ENCODE results near the gene STX18. TPM values are rescaled to one million over a fixed set of nuclear protein-coding genes. Genes with fewer than 3 reads are reported as not detected.

The STX18 gene
- total RNA-seq, 6 experiments from 2014 or later: 11.7 to 18.4 (median 15.8) TPM

- Histone ChIP-seq H3K4me1 (no peaks in the 10 kb centered on the region), H3K36me3 (no peaks in the 10 kb centered on the region), H3K27me3 (no peaks in the 10 kb centered on the region), H3K9me3 (no peaks in the 10 kb centered on the region), H3K4me3 (no peak overlapping the region), H3K27ac (no peak overlapping the region)
- WGBS (ENCODE audit: insufficient coverage, low coverage, low lambda C conversion rate, missing lambda C conversion rate): 41% methylated on average over 4 of the region's 6 CpGs
- ATAC-seq (no peak), DNase-seq (peak in 1 of 3 donors; percentile 35)
- TF ChIP-seq CTCF (IDR thresholded peaks at IDR 0.05) (no peak), POLR2A (IDR thresholded peaks at IDR 0.05) (no peak)
- intact Hi-C loops (cut with DNase I): no loop called here
Measured at GRCh38 chr4:4379540-4380087, 162.2 kb downstream of the STX18 start.

GRCh38 chr4:4377732-4378460 lies 164.0 kb downstream of the STX18 start:
- no peak for ATAC-seq
- H3K9me3 ChIP-seq: no peaks in the 10 kb centered on the region
- intact Hi-C loops (cut with DNase I): no loop called here
- no peak overlapping the region for H3K27ac ChIP-seq
- WGBS (ENCODE audit: insufficient coverage, low coverage, low lambda C conversion rate, missing lambda C conversion rate): 69% methylated on average over 20 of the region's 23 CpGs
- H3K4me3 ChIP-seq: no peak overlapping the region
- TF ChIP-seq CTCF (IDR thresholded peaks at IDR 0.05) (no peak), POLR2A (IDR thresholded peaks at IDR 0.05) (no peak)
- DNase-seq: peak in 1 of 3 donors; percentile 42
- no peaks in the 10 kb centered on the region for H3K36me3 ChIP-seq
- no peaks in the 10 kb centered on the region for H3K4me1 ChIP-seq
- no peaks in the 10 kb centered on the region for H3K27me3 ChIP-seq

- TF ChIP-seq CTCF (IDR thresholded peaks at IDR 0.05) (no peak), POLR2A (IDR thresholded peaks at IDR 0.05) (no peak)
- DNase-seq (peak in 1 of 3 donors; percentile 40), ATAC-seq (no peak)
- H3K4me1 ChIP-seq: no peaks in the 10 kb centered on the region
- no peaks in the 10 kb centered on the region for H3K9me3 ChIP-seq
- no peak overlapping the region for H3K27ac ChIP-seq
- no peaks in the 10 kb centered on the region for H3K36me3 ChIP-seq
- H3K27me3 ChIP-seq: no peaks in the 10 kb centered on the region
- intact Hi-C loops (cut with DNase I): no loop called here
- no peak overlapping the region for H3K4me3 ChIP-seq
- WGBS (ENCODE audit: insufficient coverage, low coverage, low lambda C conversion rate, missing lambda C conversion rate): 48% methylated on average over 3 of the region's 12 CpGs
Measured at GRCh38 chr4:4377191-4377590, 164.7 kb downstream of the STX18 start.

GRCh38 chr4:4376074-4376473 lies 165.8 kb downstream of the STX18 start:
- 63% methylated on average over 3 of the region's 4 CpGs for WGBS (ENCODE audit: insufficient coverage, low coverage, low lambda C conversion rate, missing lambda C conversion rate)
- intact Hi-C loops (cut with DNase I): no loop called here

More at GRCh38 chr4:4376074-4376473, 165.8 kb downstream of the STX18 start:
- Histone ChIP-seq H3K27ac (no peak overlapping the region), H3K9me3 (no peaks in the 10 kb centered on the region), H3K4me1 (no peaks in the 10 kb centered on the region), H3K27me3 (no peaks in the 10 kb centered on the region), H3K4me3 (no peak overlapping the region), H3K36me3 (no peaks in the 10 kb centered on the region)
- no peak for ATAC-seq
- no peak for TF ChIP-seq CTCF (IDR thresholded peaks at IDR 0.05)
- DNase-seq: peak in 1 of 3 donors; percentile 10

Measured in right lobe of liver (tissue), 6 donors.